Measurements from ENCODE around the gene TUBB1. TPM values are rescaled to one million over a fixed set of nuclear protein-coding genes. Genes with fewer than 3 reads are reported as not detected.

TUBB1 gene
- total and polyA plus RNA-seq, 2 of the 13 experiments (the other 11 are each of a cell fraction or from before 2014, with no cell fraction given): 0.11 to 57.6 TPM

- TF ChIP-seq HDAC1 (CRISPR knock-in tag; IDR thresholded peaks at IDR 0.05): peak; percentile 63
- peak; percentile 75; the same call in 1 of the 2 replicates for TF ChIP-seq SSRP1 (CRISPR knock-in tag; IDR thresholded peaks at IDR 0.05)
- TF ChIP-seq, protein P1, sequence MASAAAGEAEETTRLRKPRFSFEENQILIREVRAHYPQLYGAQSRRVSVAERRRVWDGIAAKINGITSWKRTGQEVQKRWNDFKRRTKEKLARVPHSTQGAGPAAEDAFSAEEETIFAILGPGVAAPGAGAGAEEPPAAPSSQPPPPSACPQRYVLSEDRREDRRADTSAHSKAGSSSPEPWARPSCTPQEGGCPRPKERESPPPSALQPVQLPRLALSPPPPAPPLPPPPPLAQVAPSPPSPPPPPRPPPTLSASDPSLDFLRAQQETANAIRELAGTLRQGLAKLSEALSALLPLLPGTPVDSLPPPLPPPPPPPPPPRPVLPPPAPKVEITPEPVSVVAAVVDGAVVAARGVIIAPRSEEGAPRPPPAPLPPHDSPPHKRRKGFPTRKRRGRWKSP (CRISPR knock-in tag; IDR thresholded peaks at IDR 0.05): 0 out of 2 replicates have a peak, but pooled peaks have one; percentile 36
- TF ChIP-seq, protein P2, sequence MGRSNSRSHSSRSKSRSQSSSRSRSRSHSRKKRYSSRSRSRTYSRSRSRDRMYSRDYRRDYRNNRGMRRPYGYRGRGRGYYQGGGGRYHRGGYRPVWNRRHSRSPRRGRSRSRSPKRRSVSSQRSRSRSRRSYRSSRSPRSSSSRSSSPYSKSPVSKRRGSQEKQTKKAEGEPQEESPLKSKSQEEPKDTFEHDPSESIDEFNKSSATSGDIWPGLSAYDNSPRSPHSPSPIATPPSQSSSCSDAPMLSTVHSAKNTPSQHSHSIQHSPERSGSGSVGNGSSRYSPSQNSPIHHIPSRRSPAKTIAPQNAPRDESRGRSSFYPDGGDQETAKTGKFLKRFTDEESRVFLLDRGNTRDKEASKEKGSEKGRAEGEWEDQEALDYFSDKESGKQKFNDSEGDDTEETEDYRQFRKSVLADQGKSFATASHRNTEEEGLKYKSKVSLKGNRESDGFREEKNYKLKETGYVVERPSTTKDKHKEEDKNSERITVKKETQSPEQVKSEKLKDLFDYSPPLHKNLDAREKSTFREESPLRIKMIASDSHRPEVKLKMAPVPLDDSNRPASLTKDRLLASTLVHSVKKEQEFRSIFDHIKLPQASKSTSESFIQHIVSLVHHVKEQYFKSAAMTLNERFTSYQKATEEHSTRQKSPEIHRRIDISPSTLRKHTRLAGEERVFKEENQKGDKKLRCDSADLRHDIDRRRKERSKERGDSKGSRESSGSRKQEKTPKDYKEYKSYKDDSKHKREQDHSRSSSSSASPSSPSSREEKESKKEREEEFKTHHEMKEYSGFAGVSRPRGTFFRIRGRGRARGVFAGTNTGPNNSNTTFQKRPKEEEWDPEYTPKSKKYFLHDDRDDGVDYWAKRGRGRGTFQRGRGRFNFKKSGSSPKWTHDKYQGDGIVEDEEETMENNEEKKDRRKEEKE (IDR thresholded peaks at IDR 0.05): no peak
- no peak for TF ChIP-seq ZNF772 (CRISPR knock-in tag; IDR thresholded peaks at IDR 0.05)
- TF ChIP-seq, protein P3, sequence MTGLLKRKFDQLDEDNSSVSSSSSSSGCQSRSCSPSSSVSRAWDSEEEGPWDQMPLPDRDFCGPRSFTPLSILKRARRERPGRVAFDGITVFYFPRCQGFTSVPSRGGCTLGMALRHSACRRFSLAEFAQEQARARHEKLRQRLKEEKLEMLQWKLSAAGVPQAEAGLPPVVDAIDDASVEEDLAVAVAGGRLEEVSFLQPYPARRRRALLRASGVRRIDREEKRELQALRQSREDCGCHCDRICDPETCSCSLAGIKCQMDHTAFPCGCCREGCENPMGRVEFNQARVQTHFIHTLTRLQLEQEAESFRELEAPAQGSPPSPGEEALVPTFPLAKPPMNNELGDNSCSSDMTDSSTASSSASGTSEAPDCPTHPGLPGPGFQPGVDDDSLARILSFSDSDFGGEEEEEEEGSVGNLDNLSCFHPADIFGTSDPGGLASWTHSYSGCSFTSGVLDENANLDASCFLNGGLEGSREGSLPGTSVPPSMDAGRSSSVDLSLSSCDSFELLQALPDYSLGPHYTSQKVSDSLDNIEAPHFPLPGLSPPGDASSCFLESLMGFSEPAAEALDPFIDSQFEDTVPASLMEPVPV (CRISPR knock-in tag; IDR thresholded peaks at IDR 0.05): 0 out of 2 replicates have a peak, but pooled peaks have one; percentile 28
- no peak for TF ChIP-seq ARNTL (CRISPR knock-in tag; IDR thresholded peaks at IDR 0.05)
- no peak for TF ChIP-seq ZNF616 (CRISPR knock-in tag; IDR thresholded peaks at IDR 0.05; ENCODE audit: low read depth)
- TF ChIP-seq, protein P4, sequence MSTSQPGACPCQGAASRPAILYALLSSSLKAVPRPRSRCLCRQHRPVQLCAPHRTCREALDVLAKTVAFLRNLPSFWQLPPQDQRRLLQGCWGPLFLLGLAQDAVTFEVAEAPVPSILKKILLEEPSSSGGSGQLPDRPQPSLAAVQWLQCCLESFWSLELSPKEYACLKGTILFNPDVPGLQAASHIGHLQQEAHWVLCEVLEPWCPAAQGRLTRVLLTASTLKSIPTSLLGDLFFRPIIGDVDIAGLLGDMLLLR (CRISPR knock-in tag; IDR thresholded peaks at IDR 0.05): no peak
- TF ChIP-seq ARNT (IDR thresholded peaks at IDR 0.05): no peak
- no peak for TF ChIP-seq SMAD1 (CRISPR knock-in tag; IDR thresholded peaks at IDR 0.05; ENCODE audit: borderline replicate concordance, low read depth)
- TF ChIP-seq ATF1 (CRISPR knock-in tag; IDR thresholded peaks at IDR 0.05): no peak
- TF ChIP-seq ZNF672 (CRISPR knock-in tag; IDR thresholded peaks at IDR 0.05): no peak
- TF ChIP-seq IRF2 (CRISPR knock-in tag; IDR thresholded peaks at IDR 0.05): peak; percentile 57; the same call in 1 of the 2 replicates
- TF ChIP-seq ZEB1 (IDR thresholded peaks at IDR 0.05; ENCODE audit: insufficient replicate concordance, low read depth): peak; percentile 62
- TF ChIP-seq HNF4G (IDR thresholded peaks at IDR 0.05; ENCODE audit: borderline replicate concordance, low read depth, low read length): no peak
- 0 out of 2 replicates have a peak, but pooled peaks have one; percentile 21 for TF ChIP-seq HNF4G (CRISPR knock-in tag; IDR thresholded peaks at IDR 0.05; ENCODE audit: borderline replicate concordance, low read depth)
- no peak for TF ChIP-seq ZSCAN21 (CRISPR knock-in tag; IDR thresholded peaks at IDR 0.05; ENCODE audit: borderline replicate concordance)
- TF ChIP-seq EHMT2 (IDR thresholded peaks at IDR 0.05; ENCODE audit: borderline replicate concordance, low read depth, low read length): no peak; the same call in 1 of the 2 replicates
- TF ChIP-seq SIN3B (IDR thresholded peaks at IDR 0.05; ENCODE audit: low read length): no peak
- TF ChIP-seq MXD3 (CRISPR knock-in tag; IDR thresholded peaks at IDR 0.05): no peak
- no peak for TF ChIP-seq ZNF44 (CRISPR knock-in tag; IDR thresholded peaks at IDR 0.05)
- TF ChIP-seq ZNF446 (CRISPR knock-in tag; IDR thresholded peaks at IDR 0.05): no peak
- no peak for TF ChIP-seq HES4 (CRISPR knock-in tag; IDR thresholded peaks at IDR 0.05; ENCODE audit: borderline replicate concordance)
- TF ChIP-seq KLF6 (CRISPR knock-in tag; IDR thresholded peaks at IDR 0.05): peak; percentile 21; the same call in 1 of the 2 replicates
These were observed 23.6 kb upstream of the TUBB1 start (continued) for GRCh38 chr20:58995461-58996225.
